HepG2 (cell line): ENCODE results near the gene RBM14. TPM values are rescaled to one million over a fixed set of nuclear protein-coding genes. Genes with fewer than 3 reads are reported as not detected.

ENCODE experiments used
- ESRRA ChIP-seq: sonication (generic); formaldehyde crosslinking; IDR thresholded peaks from 2 replicates; pipeline ENCODE4 v1.5.1; 2020; ENCODE audit warnings: mild to moderate bottlenecking, low read depth, missing genetic modification reagents
- FOSL2 ChIP-seq: sonication (generic); formaldehyde crosslinking; IDR thresholded peaks from 2 replicates; pipeline ENCODE4 v1.4.0; 2020; ENCODE audit warnings: missing genetic modification reagents
- GPN1 ChIP-seq: sonication (generic); formaldehyde crosslinking; IDR thresholded peaks from 2 replicates; pipeline ENCODE4 v1.5.1; 2020; ENCODE audit warnings: missing genetic modification reagents, borderline replicate concordance
- IKZF5 ChIP-seq: IDR thresholded peaks from 2 replicates; pipeline ENCODE4 v1.6.1; 2018; ENCODE audit warnings: missing genetic modification reagents, mild to moderate bottlenecking, missing compliant biosample characterization
- LCORL ChIP-seq, 2 experiments: fragments of 450-650 bp in 1 of 2; sonication (generic) in 1 of 2; formaldehyde crosslinking in 1 of 2; IDR thresholded peaks; 2 replicates each; pipeline versions ENCODE4 v1.5.0 to v1.6.1; 2017 to 2020; ENCODE audit warnings: antibody characterized with exemption in 1 of 2, missing genetic modification reagents in 1 of 2
- MAX ChIP-seq: IDR thresholded peaks from 2 replicates; pipeline ENCODE4 v1.6.1; 2012; ENCODE audit warnings: inconsistent platforms
- MEF2D ChIP-seq: sonication (generic); formaldehyde crosslinking; IDR thresholded peaks from 2 replicates; pipeline ENCODE4 v1.5.1; 2020; ENCODE audit warnings: mild to moderate bottlenecking, missing genetic modification reagents
- MYPOP ChIP-seq: sonication (generic); formaldehyde crosslinking; IDR thresholded peaks from 2 replicates; pipeline ENCODE4 v1.8.1; 2023; ENCODE audit warnings: mild to moderate bottlenecking, moderate library complexity, missing genetic modification reagents
- SALL1 ChIP-seq: sonication (generic); formaldehyde crosslinking; IDR thresholded peaks from 2 replicates; pipeline ENCODE4 v1.8.0; 2022; ENCODE audit warnings: mild to moderate bottlenecking, missing genetic modification reagents
- SMAD3 ChIP-seq: sonication (generic); formaldehyde crosslinking; IDR thresholded peaks from 2 replicates; pipeline ENCODE4 v1.4.0; 2020; ENCODE audit warnings: missing genetic modification reagents
- TBP ChIP-seq: sonication (generic); formaldehyde crosslinking; IDR thresholded peaks from 2 replicates; pipeline ENCODE4 v1.5.0; 2020; ENCODE audit warnings: missing genetic modification reagents
- THAP11 ChIP-seq: IDR thresholded peaks from 2 replicates; pipeline ENCODE4 v1.6.1; 2016; ENCODE audit warnings: missing biosample characterization, missing genetic modification reagents
- XRCC5 ChIP-seq: fragments of 200-400 bp; formaldehyde crosslinking; optimal IDR thresholded peaks from 2 replicates; pipeline ENCODE3; 2017; ENCODE audit warnings: mild to moderate bottlenecking, low read length
- ZBTB7B ChIP-seq: sonication (generic); formaldehyde crosslinking; IDR thresholded peaks from 2 replicates; pipeline ENCODE4 v1.4.0; 2020; ENCODE audit warnings: missing genetic modification reagents
- ZFP90 ChIP-seq: sonication (generic); formaldehyde crosslinking; IDR thresholded peaks from 2 replicates; pipeline ENCODE4 v1.8.0; 2022; ENCODE audit warnings: missing genetic modification reagents, mild to moderate bottlenecking, inconsistent platforms, borderline replicate concordance
- ZFX ChIP-seq: sonication (generic); formaldehyde crosslinking; IDR thresholded peaks from 2 replicates; pipeline ENCODE4 v1.4.0; 2020; ENCODE audit warnings: mild to moderate bottlenecking, low read depth, missing genetic modification reagents, moderate library complexity
- ZNF562 ChIP-seq: sonication (generic); formaldehyde crosslinking; IDR thresholded peaks from 2 replicates; pipeline ENCODE4 v1.8.0; 2022; ENCODE audit warnings: missing genetic modification reagents, borderline replicate concordance
- ZNF607 ChIP-seq: sonication (generic); formaldehyde crosslinking; IDR thresholded peaks from 2 replicates; pipeline ENCODE4 v1.5.1; 2020; ENCODE audit warnings: missing genetic modification reagents, mild to moderate bottlenecking, borderline replicate concordance
- ZNF775 ChIP-seq: sonication (generic); formaldehyde crosslinking; IDR thresholded peaks from 2 replicates; pipeline ENCODE4 v1.4.0; 2020; ENCODE audit warnings: missing genetic modification reagents, mild to moderate bottlenecking, moderate library complexity, borderline replicate concordance
- ZNF782 ChIP-seq: sonication (generic); formaldehyde crosslinking; IDR thresholded peaks from 2 replicates; pipeline ENCODE4 v1.4.0; 2020; ENCODE audit warnings: missing genetic modification reagents, mild to moderate bottlenecking, borderline replicate concordance
- ZNF883 ChIP-seq: sonication (generic); formaldehyde crosslinking; IDR thresholded peaks from 2 replicates; pipeline ENCODE4 v1.5.1; 2020; ENCODE audit warnings: mild to moderate bottlenecking, missing genetic modification reagents; ENCODE audit errors: not compliant biosample characterization
- ZSCAN30 ChIP-seq: sonication (generic); formaldehyde crosslinking; IDR thresholded peaks from 2 replicates; pipeline ENCODE4 v1.5.0; 2020; ENCODE audit warnings: mild to moderate bottlenecking, missing genetic modification reagents
- polyA plus RNA-seq, 8 experiments: library from polyadenylated mRNA; depleted of rRNA in 3 of 8; stranded (reverse) in 7 of 8; unstranded in 1 of 8; fragments of >200 nt; fragmentation: Illumina TruSeq in 4 of 8; extraction: Trizol in 4 of 8; gene quantifications; 2 replicates each; pipeline versions ENCODE4 v1.2.1 to v1.2.3, GENCODE V29; 2011 to 2016; ENCODE audit warnings: low read depth in 4 of 8, missing spikeins in 1 of 8, mixed read lengths in 1 of 8; ENCODE audit not compliant: insufficient read depth in 1 of 8
- total RNA-seq, 5 experiments: library from RNA; depleted of rRNA; stranded (reverse); fragments of >200 nt; fragmentation: Illumina TruSeq; extraction: Trizol; gene quantifications; 2 replicates each; pipeline ENCODE4 v1.2.3, GENCODE V29; 2016; ENCODE audit warnings: low read depth in 1 of 5
- TF ChIP-seq, protein P1 (sequence below): IDR thresholded peaks from 2 replicates; pipeline ENCODE4 v1.6.1; 2012; ENCODE audit warnings: low read length, improper control_type of control experiment
- TF ChIP-seq, protein P2 (sequence below): sonication (generic); formaldehyde crosslinking; IDR thresholded peaks from 2 replicates; pipeline ENCODE4 v1.8.1; 2023; ENCODE audit warnings: mild to moderate bottlenecking, missing genetic modification reagents

RBM14 gene
- total and polyA plus RNA-seq, 2 of the 13 experiments (the other 11 are each of a cell fraction or from before 2014, with no cell fraction given), result 12.7 to 44.1 TPM

GRCh38 chr11:66579017-66579606 lies 37.3 kb upstream of the RBM14 start (continued):
- no peak for TF ChIP-seq ZSCAN30 (CRISPR knock-in tag)
- TF ChIP-seq SMAD3, result 0 out of 2 replicates have a peak, but pooled peaks have one; percentile 34
- 0 out of 2 replicates have a peak, but pooled peaks have one; percentile 50 for TF ChIP-seq ZBTB7B (CRISPR knock-in tag)
- peak; percentile 99 for TF ChIP-seq ZNF775
- no peak for TF ChIP-seq ZNF562 (CRISPR knock-in tag)
- TF ChIP-seq ZFP90, result 0 out of 2 replicates have a peak, but pooled peaks have one; percentile 27
- peak; percentile 22; the same call in 1 of the 2 replicates for TF ChIP-seq ZFX (CRISPR knock-in tag)
- TF ChIP-seq ZNF883 (CRISPR knock-in tag), result peak; percentile 33
- no peak for TF ChIP-seq ESRRA (CRISPR knock-in tag)
- TF ChIP-seq ZNF607 (CRISPR knock-in tag), result no peak
- TF ChIP-seq LCORL (IDR thresholded peaks at IDR 0.05), result no peak
- 0 out of 2 replicates have a peak, but pooled peaks have one; percentile 30 for TF ChIP-seq LCORL (CRISPR knock-in tag; IDR thresholded peaks at IDR 0.05)
- peak; percentile 48 for TF ChIP-seq SALL1 (CRISPR knock-in tag)
- peak; percentile 15; the same call in 1 of the 2 replicates for TF ChIP-seq FOSL2
- TF ChIP-seq ZNF782 (CRISPR knock-in tag), result no peak
- no peak for TF ChIP-seq GPN1 (CRISPR knock-in tag)
- TF ChIP-seq XRCC5, result peak; percentile 47
- TF ChIP-seq TBP (CRISPR knock-in tag), result no peak
- TF ChIP-seq, protein P1, sequence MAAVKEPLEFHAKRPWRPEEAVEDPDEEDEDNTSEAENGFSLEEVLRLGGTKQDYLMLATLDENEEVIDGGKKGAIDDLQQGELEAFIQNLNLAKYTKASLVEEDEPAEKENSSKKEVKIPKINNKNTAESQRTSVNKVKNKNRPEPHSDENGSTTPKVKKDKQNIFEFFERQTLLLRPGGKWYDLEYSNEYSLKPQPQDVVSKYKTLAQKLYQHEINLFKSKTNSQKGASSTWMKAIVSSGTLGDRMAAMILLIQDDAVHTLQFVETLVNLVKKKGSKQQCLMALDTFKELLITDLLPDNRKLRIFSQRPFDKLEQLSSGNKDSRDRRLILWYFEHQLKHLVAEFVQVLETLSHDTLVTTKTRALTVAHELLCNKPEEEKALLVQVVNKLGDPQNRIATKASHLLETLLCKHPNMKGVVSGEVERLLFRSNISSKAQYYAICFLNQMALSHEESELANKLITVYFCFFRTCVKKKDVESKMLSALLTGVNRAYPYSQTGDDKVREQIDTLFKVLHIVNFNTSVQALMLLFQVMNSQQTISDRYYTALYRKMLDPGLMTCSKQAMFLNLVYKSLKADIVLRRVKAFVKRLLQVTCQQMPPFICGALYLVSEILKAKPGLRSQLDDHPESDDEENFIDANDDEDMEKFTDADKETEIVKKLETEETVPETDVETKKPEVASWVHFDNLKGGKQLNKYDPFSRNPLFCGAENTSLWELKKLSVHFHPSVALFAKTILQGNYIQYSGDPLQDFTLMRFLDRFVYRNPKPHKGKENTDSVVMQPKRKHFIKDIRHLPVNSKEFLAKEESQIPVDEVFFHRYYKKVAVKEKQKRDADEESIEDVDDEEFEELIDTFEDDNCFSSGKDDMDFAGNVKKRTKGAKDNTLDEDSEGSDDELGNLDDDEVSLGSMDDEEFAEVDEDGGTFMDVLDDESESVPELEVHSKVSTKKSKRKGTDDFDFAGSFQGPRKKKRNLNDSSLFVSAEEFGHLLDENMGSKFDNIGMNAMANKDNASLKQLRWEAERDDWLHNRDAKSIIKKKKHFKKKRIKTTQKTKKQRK, result no peak
- TF ChIP-seq THAP11 (CRISPR knock-in tag), result no peak
- 0 out of 2 replicates have a peak, but pooled peaks have one; percentile 32 for TF ChIP-seq MEF2D
- TF ChIP-seq MAX, result 0 out of 2 replicates have a peak, but pooled peaks have one; percentile 37
- TF ChIP-seq, protein P2, sequence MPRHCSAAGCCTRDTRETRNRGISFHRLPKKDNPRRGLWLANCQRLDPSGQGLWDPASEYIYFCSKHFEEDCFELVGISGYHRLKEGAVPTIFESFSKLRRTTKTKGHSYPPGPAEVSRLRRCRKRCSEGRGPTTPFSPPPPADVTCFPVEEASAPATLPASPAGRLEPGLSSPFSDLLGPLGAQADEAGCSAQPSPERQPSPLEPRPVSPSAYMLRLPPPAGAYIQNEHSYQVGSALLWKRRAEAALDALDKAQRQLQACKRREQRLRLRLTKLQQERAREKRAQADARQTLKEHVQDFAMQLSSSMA (CRISPR knock-in tag), result no peak
- 0 out of 2 replicates have a peak, but pooled peaks have one; percentile 34 for TF ChIP-seq MYPOP (CRISPR knock-in tag)
- 0 out of 2 replicates have a peak, but pooled peaks have one; percentile 54 for TF ChIP-seq IKZF5 (CRISPR knock-in tag)
